ENCODE measurements around the gene VCAM1. TPM values are rescaled to one million over a fixed set of nuclear protein-coding genes. Genes with fewer than 3 reads are reported as not detected.

Gene VCAM1
- total RNA-seq, 1 experiment from 2014 or later = not detected

- no peak for TF ChIP-seq USF2 (CRISPR knock-in tag; IDR thresholded peaks at IDR 0.05)
- TF ChIP-seq GTF2I (CRISPR knock-in tag; conservative IDR thresholded peaks at IDR 0.05) = no peak
- TF ChIP-seq, protein P1, sequence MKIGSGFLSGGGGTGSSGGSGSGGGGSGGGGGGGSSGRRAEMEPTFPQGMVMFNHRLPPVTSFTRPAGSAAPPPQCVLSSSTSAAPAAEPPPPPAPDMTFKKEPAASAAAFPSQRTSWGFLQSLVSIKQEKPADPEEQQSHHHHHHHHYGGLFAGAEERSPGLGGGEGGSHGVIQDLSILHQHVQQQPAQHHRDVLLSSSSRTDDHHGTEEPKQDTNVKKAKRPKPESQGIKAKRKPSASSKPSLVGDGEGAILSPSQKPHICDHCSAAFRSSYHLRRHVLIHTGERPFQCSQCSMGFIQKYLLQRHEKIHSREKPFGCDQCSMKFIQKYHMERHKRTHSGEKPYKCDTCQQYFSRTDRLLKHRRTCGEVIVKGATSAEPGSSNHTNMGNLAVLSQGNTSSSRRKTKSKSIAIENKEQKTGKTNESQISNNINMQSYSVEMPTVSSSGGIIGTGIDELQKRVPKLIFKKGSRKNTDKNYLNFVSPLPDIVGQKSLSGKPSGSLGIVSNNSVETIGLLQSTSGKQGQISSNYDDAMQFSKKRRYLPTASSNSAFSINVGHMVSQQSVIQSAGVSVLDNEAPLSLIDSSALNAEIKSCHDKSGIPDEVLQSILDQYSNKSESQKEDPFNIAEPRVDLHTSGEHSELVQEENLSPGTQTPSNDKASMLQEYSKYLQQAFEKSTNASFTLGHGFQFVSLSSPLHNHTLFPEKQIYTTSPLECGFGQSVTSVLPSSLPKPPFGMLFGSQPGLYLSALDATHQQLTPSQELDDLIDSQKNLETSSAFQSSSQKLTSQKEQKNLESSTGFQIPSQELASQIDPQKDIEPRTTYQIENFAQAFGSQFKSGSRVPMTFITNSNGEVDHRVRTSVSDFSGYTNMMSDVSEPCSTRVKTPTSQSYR (CRISPR knock-in tag; IDR thresholded peaks at IDR 0.05) = no peak
- no peak for TF ChIP-seq MAX (CRISPR knock-in tag; IDR thresholded peaks at IDR 0.05)
- no peak for TF ChIP-seq ZNF317 (CRISPR knock-in tag; IDR thresholded peaks at IDR 0.05; ENCODE audit: borderline replicate concordance, low read depth)
- no peak for TF ChIP-seq NFE2L1 (CRISPR knock-in tag; IDR thresholded peaks at IDR 0.05)
These were observed 15.1 kb upstream of the VCAM1 start (continued) for GRCh38 chr1:100704473-100704872.

DNA sequence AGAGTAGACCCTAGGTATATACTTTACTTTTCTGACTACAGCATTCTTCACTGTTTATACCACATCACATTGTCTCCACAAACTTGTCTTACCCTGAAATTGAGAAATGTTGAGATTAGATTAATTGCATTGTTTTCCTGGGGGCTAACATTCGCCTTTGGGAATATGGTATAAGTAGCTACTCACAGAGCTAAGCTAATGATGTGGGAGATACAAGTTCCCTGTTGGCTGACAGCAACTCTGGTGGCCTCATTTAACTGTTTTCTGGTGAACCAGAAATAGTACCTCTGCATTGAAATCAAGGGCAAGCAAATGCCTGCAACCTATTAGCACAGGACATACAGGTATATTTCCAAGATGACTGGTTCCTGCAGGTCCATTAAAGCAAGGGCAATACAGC, 13.2 kb upstream of the VCAM1 start:
- Mint-ChIP-seq H3K27ac (no peak overlapping the region), H3K9me3 (0 out of 2 replicates have a peak, but pooled peaks cover under 1% of the 10 kb centered on the region), H3K4me3 (no peak overlapping the region), H3K36me3 (no peaks in the 10 kb centered on the region), H3K4me1 (peaks cover 6% of the 10 kb centered on the region), H3K27me3 (ENCODE audit: low read depth) (no peaks in the 10 kb centered on the region)
- TF ChIP-seq ZNF232 (CRISPR knock-in tag; IDR thresholded peaks at IDR 0.05) = no peak
- no peak for TF ChIP-seq AFF4 (CRISPR knock-in tag; IDR thresholded peaks at IDR 0.05; ENCODE audit: borderline replicate concordance)
- TF ChIP-seq ZMAT4 (CRISPR knock-in tag; IDR thresholded peaks at IDR 0.05) = no peak
- TF ChIP-seq NFYB (CRISPR knock-in tag; conservative IDR thresholded peaks at IDR 0.05; ENCODE audit: low read depth) = no peak
- TF ChIP-seq CREM (CRISPR knock-in tag; IDR thresholded peaks at IDR 0.05) = no peak
- TF ChIP-seq NR3C1 (CRISPR knock-in tag; conservative IDR thresholded peaks at IDR 0.05; ENCODE audit: low read depth) = no peak
- TF ChIP-seq TEAD4 (CRISPR knock-in tag; IDR thresholded peaks at IDR 0.05) = no peak
- no peak for TF ChIP-seq ZNF416 (CRISPR knock-in tag; IDR thresholded peaks at IDR 0.05)
- no peak for TF ChIP-seq USF2 (CRISPR knock-in tag; IDR thresholded peaks at IDR 0.05)
- DNase-seq (ENCODE audit: low spot score) = no peak
- ChIA-PET POLR2A (interaction anchor here (0.5 kb wide), 1 partner anchor 31 kb away, joined by 3 read pairs; no protein-coding TSS in a partner anchor), CTCF (no interaction called here)
- ATAC-seq = no peak

GRCh38 chr1:100706856-100707255, 12.7 kb upstream of the VCAM1 start:
- Mint-ChIP-seq H3K4me1 (peaks cover 6% of the 10 kb centered on the region), H3K27ac (no peak overlapping the region), H3K36me3 (no peaks in the 10 kb centered on the region)

More at GRCh38 chr1:100706856-100707255, 12.7 kb upstream of the VCAM1 start:
- Mint-ChIP-seq H3K4me3 (no peak overlapping the region), H3K9me3 (peaks cover 6% of the 10 kb centered on the region), H3K27me3 (ENCODE audit: low read depth) (no peaks in the 10 kb centered on the region)
- ChIA-PET POLR2A (no interaction called here), CTCF (interaction anchor here (0.8 kb wide), 1 partner anchor 9 kb away, joined by 3 read pairs; no protein-coding TSS in a partner anchor)
- TF ChIP-seq CBFB (CRISPR knock-in tag; IDR thresholded peaks at IDR 0.05; ENCODE audit: low read depth) (no peak), HMGA2 (CRISPR knock-in tag; IDR thresholded peaks at IDR 0.05) (no peak), RELA (CRISPR knock-in tag; IDR thresholded peaks at IDR 0.05; ENCODE audit: borderline replicate concordance) (no peak), SOX15 (CRISPR knock-in tag; IDR thresholded peaks at IDR 0.05) (no peak), FOXK1 (CRISPR knock-in tag; IDR thresholded peaks at IDR 0.05) (no peak), ETV6 (CRISPR knock-in tag; IDR thresholded peaks at IDR 0.05) (no peak), GABPB1 (CRISPR knock-in tag; IDR thresholded peaks at IDR 0.05) (no peak)
- TF ChIP-seq, protein P2, sequence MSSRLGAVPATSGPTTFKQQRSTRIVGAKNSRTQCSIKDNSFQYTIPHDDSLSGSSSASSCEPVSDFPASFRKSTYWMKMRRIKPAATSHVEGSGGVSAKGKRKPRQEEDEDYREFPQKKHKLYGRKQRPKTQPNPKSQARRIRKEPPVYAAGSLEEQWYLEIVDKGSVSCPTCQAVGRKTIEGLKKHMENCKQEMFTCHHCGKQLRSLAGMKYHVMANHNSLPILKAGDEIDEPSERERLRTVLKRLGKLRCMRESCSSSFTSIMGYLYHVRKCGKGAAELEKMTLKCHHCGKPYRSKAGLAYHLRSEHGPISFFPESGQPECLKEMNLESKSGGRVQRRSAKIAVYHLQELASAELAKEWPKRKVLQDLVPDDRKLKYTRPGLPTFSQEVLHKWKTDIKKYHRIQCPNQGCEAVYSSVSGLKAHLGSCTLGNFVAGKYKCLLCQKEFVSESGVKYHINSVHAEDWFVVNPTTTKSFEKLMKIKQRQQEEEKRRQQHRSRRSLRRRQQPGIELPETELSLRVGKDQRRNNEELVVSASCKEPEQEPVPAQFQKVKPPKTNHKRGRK (CRISPR knock-in tag; IDR thresholded peaks at IDR 0.05; ENCODE audit: borderline replicate concordance) = no peak
- no peak for DNase-seq (ENCODE audit: low spot score)
- no peak for ATAC-seq
